Measurements from ENCODE around the gene TRMO. TPM values are rescaled to one million over a fixed set of nuclear protein-coding genes. Genes with fewer than 3 reads are reported as not detected.

TRMO gene
- total and polyA plus RNA-seq, 9 of the 15 experiments (the other 6 are each of a cell fraction or from before 2014, with no cell fraction given): 5.6 to 22.4 (median 16.2) TPM

GRCh38 chr9:97923529-97924108 lies 1.3 kb upstream of the TRMO start (continued):
- TF ChIP-seq NCOA2 (IDR thresholded peaks at IDR 0.05; ENCODE audit: partially characterized antibody in 2 of 2): no peak
- peak; percentile 59; the same call in 1 of the 2 replicates for TF ChIP-seq FOXJ2 (tag; IDR thresholded peaks at IDR 0.05)
- TF ChIP-seq FOXA3 (CRISPR knock-in tag; conservative IDR thresholded peaks at IDR 0.05 in 1 of 2, IDR thresholded peaks at IDR 0.05 in 1 of 2): no peak
- no peak for TF ChIP-seq HNRNPLL (IDR thresholded peaks at IDR 0.05; ENCODE audit: low read depth, low read length, poor library complexity, severe bottlenecking)
- 0 out of 2 replicates have a peak, but pooled peaks have one; percentile 11 for TF ChIP-seq NCOA1 (IDR thresholded peaks at IDR 0.05; ENCODE audit: low read depth)
- TF ChIP-seq MLX (CRISPR knock-in tag; conservative IDR thresholded peaks at IDR 0.05): no peak
- TF ChIP-seq HDAC1 (IDR thresholded peaks at IDR 0.05): peak in 1 of 2 experiments; percentile 76; a peak in 1 of 4 replicates
- TF ChIP-seq ASH1L (IDR thresholded peaks at IDR 0.05; ENCODE audit: borderline replicate concordance, low read depth, partially characterized antibody): peak; percentile 28
- TF ChIP-seq ZKSCAN1 (IDR thresholded peaks at IDR 0.05; ENCODE audit: low read depth, low read length): no peak
- TF ChIP-seq BACH1 (tag; IDR thresholded peaks at IDR 0.05): 0 out of 2 replicates have a peak, but pooled peaks have one; percentile 42
- no peak for TF ChIP-seq ZNF175 (CRISPR knock-in tag; IDR thresholded peaks at IDR 0.05; ENCODE audit: low read depth)
- TF ChIP-seq ZNF23 (CRISPR knock-in tag; IDR thresholded peaks at IDR 0.05): no peak
- TF ChIP-seq STAT5A (IDR thresholded peaks at IDR 0.05; ENCODE audit: borderline replicate concordance, low read length): no peak
- no peak for TF ChIP-seq RERE (CRISPR knock-in tag; IDR thresholded peaks at IDR 0.05; ENCODE audit: borderline replicate concordance)
- no peak; the same call in 1 of the 2 replicates for TF ChIP-seq JUN (IDR thresholded peaks at IDR 0.05; ENCODE audit: borderline replicate concordance, low read depth, low read length)
- no peak for TF ChIP-seq JUN (CRISPR knock-in tag; IDR thresholded peaks at IDR 0.05; ENCODE audit: borderline replicate concordance)
- no peak for TF ChIP-seq ZNF785 (CRISPR knock-in tag; IDR thresholded peaks at IDR 0.05)
- TF ChIP-seq PREB (CRISPR knock-in tag; IDR thresholded peaks at IDR 0.05): no peak
- no peak for TF ChIP-seq POLR3G (IDR thresholded peaks at IDR 0.05; ENCODE audit: extremely low read depth, insufficient read length, insufficient replicate concordance)
- no peak for TF ChIP-seq ZNF780A (CRISPR knock-in tag; IDR thresholded peaks at IDR 0.05)
- TF ChIP-seq ZFP1 (CRISPR knock-in tag; IDR thresholded peaks at IDR 0.05): no peak
- TF ChIP-seq TAF15 (IDR thresholded peaks at IDR 0.05; ENCODE audit: low read depth, low read length): no peak
